IMR-90 (cell line): ENCODE results near the gene MISP3. TPM values are rescaled to one million over a fixed set of nuclear protein-coding genes. Genes with fewer than 3 reads are reported as not detected.

Experiments used
- ATAC-seq: fragments of 200-7000 bp; cut with Tn5 transposase; 2 replicates; pipeline ENCODE4 v1.9.1; 2020; ENCODE audit warnings: low read depth, mild to moderate bottlenecking, moderate library complexity
- BruUV-seq: library from RNA; stranded (reverse); fragments of 400-500 nt; replicated peaks from 2 replicates; lab custom pipeline; 2021; lab: Mats Ljungman, UMichigan
- CTCF ChIA-PET: fragments of 300-600 bp; formaldehyde crosslinking; extraction: SDS; loops from one replicate; lab custom pipeline; 2021; ENCODE audit warnings: antibody characterized with exemption; lab: Yijun Ruan, JAX
- POLR2A ChIA-PET: fragments of 300-600 bp; sonication (Branson Sonifier 250); formaldehyde crosslinking; loops from one replicate; lab custom pipeline; 2022; ENCODE audit warnings: antibody characterized with exemption; ENCODE audit not compliant: unreplicated experiment; lab: Charles Lee
- DNase-seq: peaks from one replicate; pipeline ENCODE4 v3.0.0; 2013
- H2AFZ ChIP-seq: replicated peaks from 2 replicates; pipeline ENCODE3; 2013; ENCODE audit warnings: low read length, mild to moderate bottlenecking; ENCODE audit not compliant: poor library complexity
- H2AK5ac ChIP-seq: 2 replicates; pipeline ENCODE4 v1.6.1; 2013; ENCODE audit warnings: low read depth, low read length, inconsistent platforms
- H2AK9ac ChIP-seq: replicated peaks from 2 replicates; pipeline ENCODE3; 2013; ENCODE audit warnings: mild to moderate bottlenecking, low read depth, low read length, moderate library complexity; ENCODE audit not compliant: poor library complexity
- H2BK120ac ChIP-seq: 2 replicates; pipeline ENCODE4 v1.6.1; 2013; ENCODE audit warnings: low read depth, low read length, inconsistent platforms
- H2BK15ac ChIP-seq: 3 replicates; pipeline ENCODE4 v1.6.1; 2013; ENCODE audit warnings: low read depth, low read length, inconsistent platforms
- H2BK20ac ChIP-seq: 2 replicates; pipeline ENCODE4 v1.6.1; 2013; ENCODE audit warnings: low read depth, mild to moderate bottlenecking, inconsistent platforms, low read length, moderate library complexity
- H2BK5ac ChIP-seq: 2 replicates; pipeline ENCODE4 v1.6.1; 2013; ENCODE audit warnings: mild to moderate bottlenecking, low read depth, low read length, inconsistent platforms; ENCODE audit not compliant: poor library complexity, severe bottlenecking
- H3K14ac ChIP-seq: replicated peaks from 2 replicates; pipeline ENCODE4 v1.6.1; 2013; ENCODE audit warnings: low read depth, low read length, inconsistent platforms
- H3K18ac ChIP-seq: 2 replicates; pipeline ENCODE4 v1.6.1; 2013; ENCODE audit warnings: low read depth, low read length, control low read depth
- H3K23ac ChIP-seq: 2 replicates; pipeline ENCODE4 v1.6.1; 2013; ENCODE audit warnings: low read depth, low read length, inconsistent platforms
- H3K27ac ChIP-seq: 2 replicates; pipeline ENCODE4 v1.5.1; 2013; ENCODE audit warnings: mild to moderate bottlenecking, control low read depth, low read length; ENCODE audit not compliant: insufficient read depth
- H3K27me3 ChIP-seq: 2 replicates; pipeline ENCODE4 v1.6.1; 2013; ENCODE audit warnings: low read length; ENCODE audit not compliant: control insufficient read depth, insufficient read depth
- H3K36me3 ChIP-seq: 2 replicates; pipeline ENCODE4 v1.6.1; 2013; ENCODE audit warnings: low read length, mixed read lengths; ENCODE audit not compliant: control insufficient read depth, insufficient read depth
- H3K4ac ChIP-seq: 2 replicates; pipeline ENCODE4 v1.6.1; 2013; ENCODE audit warnings: low read depth, low read length, inconsistent platforms
- H3K4me1 ChIP-seq: 2 replicates; pipeline ENCODE4 v1.6.1; 2013; ENCODE audit warnings: low read length, mixed read lengths; ENCODE audit not compliant: control insufficient read depth, insufficient read depth
- H3K4me2 ChIP-seq: 2 replicates; pipeline ENCODE4 v1.6.1; 2013; ENCODE audit warnings: low read depth, mild to moderate bottlenecking, control low read depth, low read length, moderate library complexity
- H3K4me3 ChIP-seq: 2 replicates; pipeline ENCODE4 v1.5.1; 2013; ENCODE audit warnings: low read depth, mild to moderate bottlenecking, control low read depth, low read length, moderate library complexity; ENCODE audit not compliant: insufficient read depth
- H3K56ac ChIP-seq: 2 replicates; pipeline ENCODE4 v1.6.1; 2013; ENCODE audit warnings: low read length, inconsistent platforms; ENCODE audit not compliant: insufficient read depth; ENCODE audit errors: extremely low read depth
- H3K79me1 ChIP-seq, 2 experiments: 2 replicates each; pipeline ENCODE4 v1.6.1; 2013; ENCODE audit warnings: low read length in 2 of 2, inconsistent platforms in 1 of 2, low read depth in 1 of 2
- H3K9ac ChIP-seq: 2 replicates; pipeline ENCODE4 v1.6.1; 2013; ENCODE audit warnings: low read depth, low read length, control low read depth
- H3K9me1 ChIP-seq: 2 replicates; pipeline ENCODE4 v1.6.1; 2013; ENCODE audit warnings: low read length, inconsistent platforms; ENCODE audit not compliant: insufficient read depth
- H3K9me3 ChIP-seq: 2 replicates; pipeline ENCODE4 v1.6.1; 2013; ENCODE audit warnings: low read length; ENCODE audit not compliant: control insufficient read depth, insufficient read depth
- H4K20me1 ChIP-seq: 2 replicates; pipeline ENCODE4 v1.6.1; 2013; ENCODE audit warnings: low read length, inconsistent platforms; ENCODE audit not compliant: insufficient read depth
- H4K5ac ChIP-seq: 2 replicates; pipeline ENCODE4 v1.6.1; 2013; ENCODE audit warnings: mild to moderate bottlenecking, low read depth, low read length, control low read depth
- H4K8ac ChIP-seq, 2 experiments: 2 replicates each; pipeline ENCODE4 v1.6.1; 2013; ENCODE audit warnings: low read depth in 2 of 2, low read length in 2 of 2, control low read depth in 1 of 2, inconsistent platforms in 1 of 2
- H4K91ac ChIP-seq: 2 replicates; pipeline ENCODE4 v1.6.1; 2013; ENCODE audit warnings: low read depth, low read length, inconsistent platforms; ENCODE audit not compliant: insufficient read depth
- ELK1 ChIP-seq: fragments of 150-350 bp; IDR thresholded peaks from 2 replicates; pipeline ENCODE4 v1.6.1; 2016; ENCODE audit warnings: low read depth, mild to moderate bottlenecking, low read length, moderate library complexity, borderline replicate concordance
- RCOR1 ChIP-seq: IDR thresholded peaks from 2 replicates; pipeline ENCODE4 v1.6.1; 2012; ENCODE audit warnings: mild to moderate bottlenecking, low read length, improper control_type of control experiment; ENCODE audit not compliant: insufficient replicate concordance
- WGBS, 2 experiments: methylation state at CpG; one replicate each; pipeline versions ENCODE4 v1.1.5 to v1.1.7; 2013; ENCODE audit warnings: missing lambda C conversion rate in 2 of 2; ENCODE audit not compliant: insufficient read length in 1 of 2; ENCODE audit errors: extremely low coverage in 2 of 2; 5-methylcytosine and 5-hydroxymethylcytosine counted together
- dilution Hi-C: fragments of 300-500 bp; cut with HindIII; formaldehyde crosslinking; loops from one replicate; pipeline ENCODE4 v1.14.3; 2018; ENCODE audit warnings: low sequenced_read_pairs; ENCODE audit not compliant: unreplicated experiment
- in situ Hi-C: fragments of 300-500 bp; cut with MboI; formaldehyde crosslinking; loops from 3 replicates; pipeline ENCODE4 v1.14.3; 2019; ENCODE audit warnings: low sequenced_read_pairs, inconsistent platforms, mixed read lengths
- intact Hi-C: fragments of 100-400 bp; cut with micrococcal nuclease; formaldehyde crosslinking; loops from 2 replicates; pipeline ENCODE4 v1.10.0; 2022
- polyA plus RNA-seq, 3 experiments: library from polyadenylated mRNA; depleted of rRNA; stranded (reverse); fragments of >200 nt; gene quantifications; 2 replicates each; pipeline ENCODE4 v1.2.3, GENCODE V29; 2012; ENCODE audit warnings: low replicate concordance in 1 of 3
- total RNA-seq: library from RNA; depleted of rRNA; stranded (reverse); fragments of >200 nt; gene quantifications from 2 replicates; pipeline ENCODE4 v1.2.3, GENCODE V29; 2012

MISP3 gene
- total and polyA plus RNA-seq, 2 of the 4 experiments (the other 2 are of a cell fraction), result under 0.01 to 0.68 TPM

DNA sequence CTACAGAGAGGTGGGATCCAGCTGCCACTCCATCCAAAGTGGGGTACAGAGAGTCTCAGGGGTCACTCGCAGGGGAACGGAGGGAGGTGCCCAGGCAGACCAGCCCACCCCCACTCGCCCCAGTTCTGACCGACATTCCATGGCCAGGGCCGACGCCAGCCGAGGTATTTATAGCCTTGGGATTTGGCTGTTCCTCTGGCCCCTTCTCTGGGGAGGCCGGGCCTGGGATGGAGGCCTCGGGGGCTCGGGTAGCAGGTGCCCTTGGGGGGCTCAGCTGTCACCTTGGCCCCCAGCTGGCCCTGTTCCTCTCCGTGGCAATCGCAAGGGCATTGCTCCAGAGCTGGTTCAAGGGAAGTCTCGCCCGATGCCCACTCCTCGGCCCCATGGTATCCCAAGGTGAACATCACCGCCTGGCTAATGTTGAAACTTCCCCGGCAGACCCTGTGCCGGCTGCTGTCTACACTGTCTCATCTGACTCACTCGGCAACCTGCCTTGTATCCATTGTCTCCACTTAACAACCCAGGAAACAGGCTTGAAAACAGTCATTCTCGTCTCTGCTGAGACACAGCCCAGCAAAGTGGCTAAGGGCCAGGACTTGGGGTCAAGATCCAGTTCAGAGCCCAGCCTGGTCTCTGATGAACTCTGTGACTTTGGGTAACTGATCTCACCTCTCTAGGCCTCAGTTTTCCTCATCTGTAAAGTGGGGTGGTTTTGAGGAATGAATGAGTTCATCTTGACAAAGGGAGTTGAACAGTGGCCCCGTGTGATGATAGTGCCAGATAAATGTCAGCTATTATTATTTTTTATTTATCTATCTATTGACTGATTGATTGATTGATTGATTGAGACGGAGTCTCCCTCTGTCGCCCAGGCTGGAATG lies 35.2 kb downstream of the MISP3 start:
- DNase-seq (no peak), ATAC-seq (no peak)
- intact Hi-C loops, result no loop called here
- Histone ChIP-seq H3K27me3 (no peaks in the 10 kb centered on the region), H3K36me3 (peaks cover 17% of the 10 kb centered on the region), H3K4me3 (no peak overlapping the region), H2BK15ac (no peak overlapping the region), H3K4ac (no peak overlapping the region), H3K14ac (no peak overlapping the region), H3K79me1 (peaks cover 5 to 40% of the 10 kb centered on the region in 2 experiments; a peak in 2 of 4 replicates), H3K27ac (no peak overlapping the region), H2AFZ (no peak overlapping the region), H2BK5ac (no peak overlapping the region), H4K8ac (no peak overlapping the region), H2BK120ac (no peak overlapping the region), H3K9ac (no peak overlapping the region), H3K4me2 (no peak overlapping the region), H3K56ac (no peak overlapping the region), H3K9me3 (no peaks in the 10 kb centered on the region), H2AK9ac (no peak overlapping the region), H2AK5ac (no peak overlapping the region), H4K91ac (no peak overlapping the region), H4K5ac (no peak overlapping the region), H2BK20ac (no peak overlapping the region), H4K20me1 (no peaks in the 10 kb centered on the region; the same call in 1 of the 2 replicates), H3K18ac (no peak overlapping the region), H3K23ac (no peak overlapping the region), H3K4me1 (peaks cover 4% of the 10 kb centered on the region; the same call in 1 of the 2 replicates), H3K9me1 (0 out of 2 replicates have a peak, but pooled peaks cover under 1% of the 10 kb centered on the region)
- no peak for TF ChIP-seq ELK1
- peak; percentile 21 for TF ChIP-seq RCOR1
- no TSS peak for BruUV-seq
- WGBS, 2 experiments, result 96% methylated on average over 15 of the region's 23 CpGs; no CpG with 5 or more reads in 1 of the 2 experiments
- ChIA-PET POLR2A (no interaction called here), CTCF (no interaction called here)
- dilution Hi-C loops, result no loop called here
- in situ Hi-C loops, result no loop called here
